NCI-H510A treated with DMSO at 0.1 percent for 48 hours (cell line): ENCODE measurements around the gene PHOX2A.

Experiments used
- DNase-seq: peaks from one replicate; lab custom pipeline; 2025; lab: John Stamatoyannopoulos, UW

The PHOX2A gene

DNA sequence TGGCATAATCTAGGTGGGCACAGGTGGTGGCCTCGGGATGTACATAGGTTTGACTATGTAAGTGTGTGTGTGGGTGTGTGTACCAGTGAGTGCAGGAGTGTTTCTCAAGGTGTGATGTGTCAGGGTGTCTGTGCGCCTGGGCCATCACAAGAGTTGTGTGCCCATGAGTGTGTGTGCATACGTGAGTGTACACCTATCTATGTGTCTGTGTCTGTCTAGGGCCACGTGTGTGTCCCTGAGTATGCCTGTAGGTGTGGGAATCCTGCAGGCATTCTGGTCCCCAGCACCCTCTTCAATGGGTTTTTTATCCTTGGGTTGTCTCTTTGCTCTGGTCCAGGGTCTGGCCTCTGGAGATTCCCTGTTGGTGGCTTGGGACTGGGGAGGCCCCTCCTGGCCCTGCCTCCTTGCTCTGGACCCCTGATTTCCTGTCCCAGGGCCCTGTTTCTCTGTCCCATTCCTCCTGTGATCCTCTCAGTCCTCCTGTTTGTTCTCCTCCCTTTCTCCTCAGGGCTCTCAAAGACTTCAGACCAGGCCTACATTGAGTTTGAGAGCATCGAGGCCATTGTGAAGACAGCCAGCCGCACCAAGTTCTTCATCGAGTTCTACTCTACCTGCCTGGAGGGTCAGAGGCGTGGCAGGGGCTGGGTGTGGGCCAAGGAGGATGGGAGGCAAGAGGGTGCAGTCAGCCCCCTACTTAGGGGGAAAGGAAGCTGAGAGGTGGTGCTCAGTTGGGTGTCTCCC lies 10.0 kb downstream of the PHOX2A start:
- no peak for DNase-seq

- no peak for DNase-seq
Observed at GRCh38 chr11:72233056-72233772, 10.8 kb downstream of the PHOX2A start.

DNA sequence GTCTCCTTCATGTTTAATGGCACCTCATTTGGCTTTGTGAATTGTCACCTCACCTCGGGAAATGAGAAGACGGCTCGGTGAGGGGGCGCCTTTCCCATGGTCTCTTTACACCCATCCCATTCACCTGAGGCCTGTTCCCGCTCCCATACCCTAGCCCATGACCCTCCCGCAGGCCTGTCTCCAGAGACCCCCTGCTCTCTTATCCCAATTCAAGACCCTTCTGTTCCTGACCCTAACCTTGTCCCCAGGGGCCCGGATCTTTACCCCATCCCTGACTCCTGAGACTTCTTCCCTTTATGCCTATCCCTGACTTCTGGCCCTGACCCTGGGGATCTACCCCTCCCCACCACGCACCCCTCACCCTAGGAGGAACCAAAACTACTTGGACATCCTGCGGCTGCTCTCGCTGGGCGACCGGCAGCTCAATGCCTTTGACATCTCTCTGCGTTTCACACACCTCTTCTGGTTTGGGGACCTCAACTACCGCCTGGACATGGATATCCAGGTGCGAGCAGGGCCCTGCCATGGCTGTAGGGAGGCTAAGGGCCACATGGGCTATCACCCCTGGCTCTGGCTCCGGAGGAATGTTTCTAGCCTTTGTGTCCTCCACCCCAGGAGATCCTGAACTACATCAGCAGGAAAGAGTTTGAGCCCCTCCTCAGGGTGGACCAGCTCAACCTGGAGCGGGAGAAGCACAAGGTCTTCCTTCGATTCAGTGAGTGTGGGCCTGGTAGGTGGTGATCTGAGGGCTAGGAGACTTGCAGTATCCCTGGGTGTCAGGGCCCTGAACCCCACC lies 11.5 kb downstream of the PHOX2A start:
- no peak for DNase-seq

DNA sequence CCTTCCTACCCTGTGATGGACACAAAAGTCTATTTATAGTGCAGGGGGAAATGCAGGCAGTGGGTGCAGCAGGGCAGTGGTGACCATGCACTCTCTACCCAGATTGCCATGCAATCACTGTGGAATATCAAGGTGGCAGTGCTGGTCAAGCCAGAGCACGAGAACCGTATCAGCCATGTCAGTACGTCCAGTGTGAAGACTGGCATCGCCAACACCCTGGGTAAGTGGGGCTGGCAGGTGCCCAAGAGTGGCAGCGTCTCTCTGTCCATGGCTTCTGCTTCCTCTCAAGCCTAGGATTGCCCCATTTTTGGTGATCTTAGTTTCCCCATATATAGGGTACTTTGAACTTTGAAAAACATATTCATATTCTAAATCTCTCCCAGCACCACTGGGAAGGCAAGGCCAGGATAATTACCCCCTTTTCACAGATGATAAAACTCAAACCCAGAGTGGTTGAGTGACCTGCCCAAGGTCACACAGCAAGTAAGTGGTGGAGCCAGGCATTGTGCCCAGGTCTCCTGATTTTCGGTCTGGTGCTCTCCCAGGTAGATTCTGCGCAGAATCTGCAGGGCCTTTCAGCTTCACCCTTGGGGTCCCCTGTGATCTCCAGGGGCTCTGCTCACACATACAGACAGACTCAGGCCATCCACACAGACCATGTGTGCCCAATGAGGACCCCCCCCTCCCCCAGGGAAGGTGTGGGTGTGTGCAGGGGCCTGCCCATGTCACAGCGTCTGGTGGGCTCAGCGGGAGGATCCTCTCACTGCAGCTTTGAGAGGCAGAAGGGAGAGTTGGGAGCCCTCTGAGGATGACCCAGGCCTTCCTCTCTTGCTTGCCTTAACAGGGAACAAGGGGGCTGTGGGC lies 12.3 kb downstream of the PHOX2A start:
- DNase-seq: no peak

DNA sequence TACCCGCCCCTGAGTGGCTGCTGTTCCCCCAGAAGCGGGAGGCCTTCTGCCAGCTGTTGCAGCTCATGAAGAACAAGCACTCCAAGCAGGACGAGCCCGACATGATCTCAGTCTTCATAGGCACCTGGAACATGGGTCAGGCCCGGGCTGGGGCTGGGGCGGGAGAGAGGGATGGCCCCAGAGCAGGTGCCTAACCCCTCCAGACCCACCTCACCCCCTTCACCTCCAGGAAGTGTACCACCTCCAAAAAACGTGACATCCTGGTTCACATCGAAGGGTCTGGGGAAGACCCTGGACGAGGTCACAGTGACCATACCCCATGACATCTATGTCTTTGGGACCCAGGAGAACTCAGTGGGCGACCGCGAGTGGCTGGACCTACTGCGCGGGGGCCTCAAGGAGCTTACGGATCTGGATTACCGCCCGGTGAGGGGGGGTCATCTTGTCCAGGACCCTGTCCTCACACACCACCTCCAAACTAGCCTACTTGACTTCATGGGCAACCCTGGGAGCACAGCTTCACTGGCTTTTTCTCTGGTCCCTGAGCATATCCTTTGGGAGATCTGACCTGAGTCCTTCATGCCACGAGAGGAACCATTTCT lies 13.1 kb downstream of the PHOX2A start:
- DNase-seq: no peak

- no peak for DNase-seq
Observed at GRCh38 chr11:72229925-72230763, 13.8 kb downstream of the PHOX2A start.

DNA sequence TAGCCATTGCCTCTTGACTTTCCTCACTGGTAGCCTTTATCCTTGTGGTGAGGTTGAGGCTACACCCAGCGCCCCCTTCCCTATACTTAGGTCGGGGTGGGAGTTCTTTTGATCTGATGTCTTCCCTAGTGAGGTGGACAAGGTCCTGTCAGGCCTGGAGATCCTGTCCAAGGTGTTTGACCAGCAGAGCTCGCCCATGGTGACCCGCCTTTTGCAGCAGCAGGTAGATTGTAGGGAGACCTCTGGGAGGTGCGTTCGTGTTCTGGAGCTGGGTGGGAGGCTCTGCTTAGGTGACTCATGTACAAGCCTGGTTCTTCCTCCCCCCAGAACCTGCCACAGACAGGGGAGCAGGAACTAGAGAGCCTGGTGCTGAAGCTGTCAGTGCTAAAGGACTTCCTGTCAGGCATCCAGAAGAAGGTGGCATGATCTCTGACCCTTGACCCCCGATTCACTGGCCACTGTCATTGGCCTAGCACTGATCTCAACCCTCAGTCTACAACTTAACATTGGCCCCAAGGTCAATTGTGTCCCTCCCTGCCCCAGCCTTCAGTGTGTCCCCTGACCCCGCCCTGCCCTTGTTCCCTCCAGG lies 14.5 kb downstream of the PHOX2A start:
- DNase-seq: no peak

DNA sequence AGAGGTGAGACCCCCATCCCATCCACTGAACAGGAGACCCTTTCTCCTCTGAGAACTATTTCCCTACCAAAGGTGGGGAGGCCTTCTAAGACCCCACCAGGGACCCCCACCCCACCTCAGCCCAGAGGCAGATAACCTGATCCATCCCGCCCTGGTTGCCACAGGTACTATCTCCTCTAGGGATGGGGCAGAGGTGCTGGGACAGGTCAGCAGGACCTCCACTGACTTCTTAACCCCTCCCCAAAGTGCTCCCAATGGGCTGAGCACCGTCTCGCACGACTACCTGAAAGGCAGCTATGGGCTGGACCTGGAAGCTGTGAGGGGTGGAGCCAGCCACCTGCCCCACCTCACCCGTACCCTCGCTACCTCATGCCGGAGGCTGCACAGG lies 15.1 kb downstream of the PHOX2A start:
- no peak for DNase-seq

DNA sequence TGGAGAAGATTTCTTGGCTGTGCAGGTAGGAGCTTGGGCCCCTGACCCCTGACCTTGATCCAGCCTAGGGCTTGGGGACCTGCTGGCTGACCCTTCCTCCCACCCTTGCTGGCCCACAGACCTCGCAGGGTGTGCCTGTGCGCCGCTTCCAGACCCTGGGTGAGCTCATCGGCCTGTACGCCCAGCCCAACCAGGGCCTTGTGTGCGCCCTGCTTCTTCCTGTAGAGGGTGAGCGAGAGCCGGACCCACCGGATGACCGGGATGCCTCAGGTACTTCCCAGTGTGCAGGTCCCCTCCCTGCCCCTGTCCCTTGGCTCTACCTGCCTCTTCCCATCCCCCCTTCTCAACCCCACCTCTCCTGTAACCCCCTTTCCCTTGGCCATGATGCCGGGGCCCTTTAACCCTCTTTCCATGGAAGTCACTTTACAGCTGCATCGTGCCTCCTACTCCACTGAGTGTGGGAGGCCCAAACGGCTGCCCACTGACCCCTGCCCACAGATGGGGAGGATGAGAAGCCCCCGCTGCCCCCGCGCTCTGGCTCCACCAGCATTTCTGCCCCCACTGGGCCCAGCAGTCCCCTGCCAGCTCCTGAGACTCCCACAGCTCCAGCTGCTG lies 15.6 kb downstream of the PHOX2A start:
- DNase-seq: no peak

- DNase-seq: peak; percentile 78
Observed at GRCh38 chr11:72227316-72228228, 16.4 kb downstream of the PHOX2A start.

GRCh38 chr11:72226701-72227100 lies 17.3 kb downstream of the PHOX2A start:
- no peak for DNase-seq

- no peak for DNase-seq
Observed at GRCh38 chr11:72225411-72225951, 18.5 kb downstream of the PHOX2A start.

DNA sequence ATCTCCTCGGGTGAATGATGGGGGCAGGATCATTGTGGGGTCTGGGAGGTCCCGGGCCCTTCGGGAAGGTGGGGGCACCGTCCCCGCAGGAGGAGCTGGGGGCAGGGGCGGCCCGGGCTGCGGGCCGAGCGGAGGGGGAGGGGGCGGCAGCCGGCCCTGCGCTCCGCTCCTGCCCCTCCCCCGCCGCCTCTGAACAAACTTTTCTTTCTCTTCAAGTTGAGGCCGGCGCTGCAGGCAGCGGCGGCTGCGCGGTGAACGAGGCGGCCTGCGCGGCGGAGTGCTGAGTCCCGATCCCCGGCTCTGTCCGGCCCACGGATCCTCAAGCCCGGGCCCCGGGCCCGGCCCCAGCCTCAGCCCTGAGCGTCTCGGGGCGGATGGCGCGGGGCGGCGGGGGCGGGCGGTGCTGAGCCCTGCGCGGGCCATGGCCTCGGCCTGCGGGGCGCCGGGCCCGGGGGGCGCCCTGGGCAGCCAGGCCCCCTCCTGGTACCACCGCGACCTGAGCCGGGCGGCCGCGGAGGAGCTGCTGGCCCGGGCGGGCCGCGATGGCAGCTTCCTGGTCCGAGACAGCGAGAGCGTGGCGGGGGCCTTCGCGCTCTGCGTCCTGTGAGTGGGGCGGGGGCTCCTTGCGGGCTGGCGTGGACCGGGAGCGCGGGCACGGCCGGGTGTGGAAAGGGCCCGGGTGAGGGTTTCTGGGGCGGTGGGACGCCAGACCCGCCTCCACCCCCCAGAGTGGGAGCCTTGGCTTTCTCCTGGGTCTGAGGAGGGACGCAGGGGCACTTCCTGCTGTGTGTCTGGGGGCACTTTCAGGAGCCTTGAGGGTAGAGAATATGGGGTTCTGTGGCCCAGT lies 19.2 kb downstream of the PHOX2A start, which contains the start of gene INPPL1:
TSS of gene INPPL1 (plus strand) at position 204 of the 847 bp plus-strand sequence. CDS start at position 422, 218 bp downstream.
- DNase-seq: peak; percentile 35

DNA sequence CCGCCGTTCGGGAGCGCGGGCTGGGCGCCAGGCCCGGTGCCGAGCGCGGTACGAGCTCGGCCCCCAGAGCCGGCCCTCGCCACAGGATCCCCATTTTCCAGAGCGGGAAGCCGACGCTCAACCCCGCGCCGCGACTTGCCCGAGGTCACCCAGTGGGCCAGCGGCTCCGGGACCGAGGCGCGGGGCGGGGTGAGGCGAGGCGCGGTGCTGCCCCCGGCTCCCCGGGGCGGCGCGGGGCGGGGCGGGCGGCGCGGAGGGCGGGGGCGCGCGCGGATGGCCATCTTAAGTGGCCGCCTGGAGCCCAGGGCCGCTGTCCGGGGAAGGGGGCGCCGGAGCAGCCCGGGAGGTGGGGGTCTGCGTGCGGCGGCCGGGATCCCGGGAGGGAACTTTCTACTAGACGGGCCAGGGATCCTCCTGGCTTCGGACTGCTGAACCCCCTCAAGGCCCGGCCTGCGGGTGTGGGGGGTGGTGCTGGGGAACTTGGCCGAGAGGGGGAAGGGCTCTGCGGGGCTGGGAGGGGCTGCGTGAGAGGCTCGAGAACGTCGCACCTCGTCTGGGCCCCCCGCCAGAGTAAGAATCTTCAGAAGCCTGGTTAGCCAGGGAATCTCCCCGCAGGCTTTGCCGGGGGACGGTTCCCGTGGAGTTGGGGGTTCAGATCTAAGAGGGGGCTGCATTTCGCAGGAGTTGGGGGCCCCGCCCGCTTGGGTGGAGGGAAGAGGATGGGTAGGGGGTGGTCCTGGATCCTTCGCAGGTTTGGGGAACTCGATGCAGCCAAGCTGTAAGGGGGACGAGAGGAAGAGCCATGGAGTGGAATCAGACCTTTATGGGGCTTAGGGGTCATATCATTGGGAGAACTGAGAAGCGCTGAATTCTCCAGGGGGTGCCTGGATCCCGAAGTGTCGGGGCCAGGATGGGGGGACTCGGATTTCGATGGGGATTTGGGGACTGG lies 20.1 kb downstream of the PHOX2A start:
- peak; percentile 59 for DNase-seq

- DNase-seq: peak; percentile 95
Observed at GRCh38 chr11:72222907-72223614, 20.9 kb downstream of the PHOX2A start.
